GM12878 (cell line): ENCODE measurements around the gene GCDH. TPM values are rescaled to one million over a fixed set of nuclear protein-coding genes. Genes with fewer than 3 reads are reported as not detected.

Source experiments
- ATAC-seq: fragments of 200-7000 bp; cut with Tn5 transposase; 3 replicates; pipeline ENCODE4 v1.9.1; 2020; ENCODE audit warnings: mild to moderate bottlenecking, moderate library complexity
- BruUV-seq: library from RNA; stranded (reverse); fragments of 400-500 nt; replicated peaks from 2 replicates; lab custom pipeline; 2021; lab: Mats Ljungman, UMichigan
- CTCF ChIA-PET: fragments of 300-600 bp; sonication (Branson Sonifier 250); formaldehyde crosslinking; extraction: SDS; loops from one replicate; lab custom pipeline; 2021; ENCODE audit warnings: inconsistent platforms; lab: Yijun Ruan, JAX
- POLR2A ChIA-PET: fragments of 350-600 bp; formaldehyde crosslinking; extraction: SDS; loops from one replicate; lab custom pipeline; 2021; ENCODE audit warnings: inconsistent platforms; lab: Charles Lee
- RAD21 ChIA-PET: fragments of 300-600 bp; sonication (Branson Sonifier 250); formaldehyde crosslinking; loops from one replicate; lab custom pipeline; 2023; ENCODE audit warnings: antibody characterized with exemption; ENCODE audit not compliant: unreplicated experiment; lab: Charles Lee
- SMC1A ChIA-PET: fragments of 300-600 bp; sonication (Branson Sonifier 250); formaldehyde crosslinking; loops from one replicate; lab custom pipeline; 2023; ENCODE audit not compliant: unreplicated experiment, uncharacterized antibody; lab: Charles Lee
- DNase-seq: peaks from one replicate; pipeline ENCODE4 v3.0.0-alpha.2; 2011; ENCODE audit warnings: low read depth, low spot score
- FAIRE-seq: peaks from 3 replicates; lab custom pipeline; 2011; peaks lifted over from hg19 to GRCh38; lab: Jason Lieb, UNC
- H2AFZ ChIP-seq: 2 replicates; pipeline ENCODE4 v1.6.0; 2011; ENCODE audit warnings: low read depth, low read length, control low read depth; ENCODE audit not compliant: control insufficient read depth
- H3K27ac ChIP-seq: 2 replicates; pipeline ENCODE4 v1.5.1; 2011; ENCODE audit warnings: control low read depth; ENCODE audit not compliant: control insufficient read depth, insufficient read depth
- H3K27me3 ChIP-seq, 2 experiments: replicated peaks in 1 of 2; 2 replicates each; pipeline versions ENCODE4 v1.6.0 to v1.6.1; 2011; ENCODE audit warnings: low read length in 1 of 2; ENCODE audit not compliant: control insufficient read depth in 2 of 2, insufficient read depth in 2 of 2
- H3K36me3 ChIP-seq, 2 experiments: 2 replicates each; pipeline ENCODE4 v1.5.1; 2011; ENCODE audit warnings: low read length in 1 of 2; ENCODE audit not compliant: control insufficient read depth in 2 of 2, insufficient read depth in 2 of 2
- H3K4me1 ChIP-seq: 2 replicates; pipeline ENCODE4 v1.6.1; 2011; ENCODE audit warnings: mild to moderate bottlenecking, low read length, moderate library complexity, mixed read lengths; ENCODE audit not compliant: control insufficient read depth, insufficient read depth
- H3K4me2 ChIP-seq: 2 replicates; pipeline ENCODE4 v1.6.0; 2011; ENCODE audit warnings: control low read depth; ENCODE audit not compliant: control insufficient read depth, insufficient read depth
- H3K4me3 ChIP-seq: fragments of 200-600 bp; sonication (generic); 2 replicates; pipeline ENCODE4 v1.5.1; 2016
- H3K79me2 ChIP-seq: 2 replicates; pipeline ENCODE4 v1.6.0; 2011; ENCODE audit warnings: low read length; ENCODE audit not compliant: control insufficient read depth, insufficient read depth
- H3K9ac ChIP-seq: 2 replicates; pipeline ENCODE4 v1.8.0; 2011; ENCODE audit warnings: low read length, control low read depth, mixed read lengths; ENCODE audit not compliant: control insufficient read depth, insufficient read depth
- H3K9me3 ChIP-seq: replicated peaks from 3 replicates; pipeline ENCODE4 v1.5.1; 2011; ENCODE audit warnings: mild to moderate bottlenecking, low read length; ENCODE audit not compliant: control insufficient read depth, insufficient read depth
- H4K20me1 ChIP-seq: 2 replicates; pipeline ENCODE4 v1.6.0; 2011; ENCODE audit not compliant: control insufficient read depth, insufficient read depth
- LARP7 ChIP-seq: fragments of 450-650 bp; IDR thresholded peaks from 2 replicates; pipeline ENCODE4 v1.6.1; 2017; ENCODE audit warnings: mild to moderate bottlenecking
- NFYB ChIP-seq: IDR thresholded peaks from 2 replicates; pipeline ENCODE4 v1.6.1; 2011; ENCODE audit warnings: low read depth, mild to moderate bottlenecking, low read length, improper control_type of control experiment, moderate library complexity; ENCODE audit not compliant: insufficient read depth
- SMC3 ChIP-seq: IDR thresholded peaks from 2 replicates; pipeline ENCODE4 v1.6.1; 2011; ENCODE audit warnings: low read length, improper control_type of control experiment, borderline replicate concordance
- USF1 ChIP-seq: IDR thresholded peaks from 2 replicates; pipeline ENCODE4 v1.6.1; 2011; ENCODE audit warnings: borderline replicate concordance, low read depth, mild to moderate bottlenecking, moderate library complexity, mixed read lengths, low read length; ENCODE audit not compliant: insufficient read depth; ENCODE audit errors: extremely low read length
- WGBS: methylation state at CpG from one replicate; pipeline ENCODE4 v1.1.6; 2016; ENCODE audit warnings: low lambda C conversion rate; ENCODE audit not compliant: insufficient replicate concordance, insufficient coverage; ENCODE audit errors: missing lambda C conversion rate; 5-methylcytosine and 5-hydroxymethylcytosine counted together
- in situ Hi-C: fragments of 300-500 bp; cut with MboI; formaldehyde crosslinking; loops from 9 replicates; pipeline ENCODE4 v1.14.3; 2018; ENCODE audit warnings: mixed read lengths
- intact Hi-C: fragments of 100-400 bp; cut with micrococcal nuclease; formaldehyde crosslinking; loops from one replicate; pipeline ENCODE4 v1.14.2; 2022; ENCODE audit not compliant: unreplicated experiment
- polyA plus RNA-seq, 11 experiments: library from polyadenylated mRNA; depleted of rRNA in 4 of 11; unstranded in 6 of 11; stranded (reverse) in 5 of 11; fragments of >200 nt; fragmentation: Nextera tagmentation in 4 of 11; fragmentation: Illumina TruSeq in 1 of 11; extraction: Ambion mirVana in 4 of 11; extraction: Trizol in 1 of 11; gene quantifications; 1 replicate in 1 of 11; 2 replicates in 10 of 11; pipeline versions ENCODE4 v1.2.1 to v1.2.3, GENCODE V29; 2011 to 2016; ENCODE audit warnings: inconsistent platforms in 2 of 11, missing spikeins in 2 of 11, low read depth in 1 of 11
- total RNA-seq, 4 experiments: library from RNA; depleted of rRNA in 3 of 4; stranded (reverse); fragments of >200 nt in 3 of 4; fragmentation: Illumina TruSeq in 1 of 4; extraction: Trizol in 1 of 4; gene quantifications; 2 replicates each; pipeline versions ENCODE4 v1.2.1 to v1.2.3, GENCODE V29; 2013 to 2021
- TF ChIP-seq, protein P1 (sequence below): fragments of 450-650 bp; IDR thresholded peaks from 2 replicates; pipeline ENCODE4 v1.6.1; 2016; ENCODE audit warnings: mild to moderate bottlenecking

Gene GCDH
- total and polyA plus RNA-seq, 10 of the 15 experiments (the other 5 are each of a cell fraction or from before 2014, with no cell fraction given) = 4.2 to 69.4 (median 39.7) TPM

DNA sequence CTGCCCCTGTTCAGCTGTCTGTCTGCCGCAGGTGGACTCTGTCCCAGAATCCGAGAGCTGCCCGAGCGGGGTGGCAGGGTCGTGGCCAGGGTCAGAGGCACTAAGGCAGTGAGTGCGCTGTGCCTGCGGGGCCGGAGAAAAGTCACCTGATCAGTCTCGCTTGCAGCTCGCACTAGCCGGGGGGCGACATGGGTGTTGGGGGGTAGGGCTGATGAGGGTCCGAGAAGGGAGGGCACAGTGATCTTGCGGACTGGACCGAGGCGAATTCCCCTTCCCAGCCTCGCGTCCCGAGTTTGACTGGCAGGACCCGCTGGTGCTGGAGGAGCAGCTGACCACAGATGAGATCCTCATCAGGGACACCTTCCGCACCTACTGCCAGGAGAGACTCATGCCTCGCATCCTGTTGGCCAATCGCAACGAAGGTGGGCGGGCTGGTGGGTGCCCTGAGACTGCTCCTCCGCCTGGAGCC is 627 bp downstream of the GCDH start:
- FAIRE-seq (no peak), DNase-seq (no peak), ATAC-seq (no peak)
- in situ Hi-C loops = no loop called here
- Histone ChIP-seq H3K79me2 (peaks cover 10% of the 10 kb centered on the region), H3K27ac (peak overlapping the region; percentile 52), H3K9me3 (no peaks in the 10 kb centered on the region), H2AFZ (no peak overlapping the region), H3K4me2 (peak overlapping the region; percentile 95), H4K20me1 (no peaks in the 10 kb centered on the region), H3K36me3 (peaks cover 5 to 6% of the 10 kb centered on the region in 2 experiments), H3K9ac (peak overlapping the region; percentile 57), H3K4me3 (peak overlapping the region; percentile 89), H3K4me1 (peaks cover 7% of the 10 kb centered on the region), H3K27me3 (no peaks in the 10 kb centered on the region)
- CTCF ChIA-PET = interaction anchor here (1.3 to 13.2 kb wide), 5 partner anchors 9 to 202 kb away, joined by 3 to 182 read pairs (median 7); partner anchors contain the start of gene FARSA
- WGBS = under 1% methylated on average over 26 of the region's 26 CpGs
- SMC1A ChIA-PET = interaction anchor here (0.8 to 1.7 kb wide), 8 partner anchors 8 to 74 kb away, joined by 3 to 19 read pairs (median 5); partner anchors contain the start of genes CALR, FARSA and GADD45GIP1
- TF ChIP-seq NFYB (peak; percentile 47; the same call in 1 of the 2 replicates), LARP7 (0 out of 2 replicates have a peak, but pooled peaks have one; percentile 3), USF1 (no peak), SMC3 (no peak)
- TF ChIP-seq, protein P1, sequence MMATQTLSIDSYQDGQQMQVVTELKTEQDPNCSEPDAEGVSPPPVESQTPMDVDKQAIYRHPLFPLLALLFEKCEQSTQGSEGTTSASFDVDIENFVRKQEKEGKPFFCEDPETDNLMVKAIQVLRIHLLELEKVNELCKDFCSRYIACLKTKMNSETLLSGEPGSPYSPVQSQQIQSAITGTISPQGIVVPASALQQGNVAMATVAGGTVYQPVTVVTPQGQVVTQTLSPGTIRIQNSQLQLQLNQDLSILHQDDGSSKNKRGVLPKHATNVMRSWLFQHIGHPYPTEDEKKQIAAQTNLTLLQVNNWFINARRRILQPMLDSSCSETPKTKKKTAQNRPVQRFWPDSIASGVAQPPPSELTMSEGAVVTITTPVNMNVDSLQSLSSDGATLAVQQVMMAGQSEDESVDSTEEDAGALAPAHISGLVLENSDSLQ = 0 out of 2 replicates have a peak, but pooled peaks have one; percentile 7
- intact Hi-C loops = no loop called here
- RAD21 ChIA-PET = interaction anchor here (0.8 to 2.8 kb wide), 9 partner anchors 8 to 170 kb away, joined by 3 to 19 read pairs (median 5); partner anchors contain the start of genes CALR and DNASE2
- BruUV-seq = TSS peak; percentile 80
- POLR2A ChIA-PET = interaction anchor here (0.7 to 2.6 kb wide), 9 partner anchors 8 to 100 kb away, joined by 3 to 35 read pairs (median 4); partner anchors contain the start of gene DNASE2
